HT-29 (cell line): Measurements from ENCODE around the gene ARHGAP24. TPM values are rescaled to one million over a fixed set of nuclear protein-coding genes. Genes with fewer than 3 reads are reported as not detected.
"Not testable (repeated sequence)": the region's sequence is repeated elsewhere in the genome, so short reads cannot be mapped to it uniquely, and the experiment has no call there.

ENCODE experiments used
- DNase-seq: peaks from one replicate; pipeline ENCODE4 v3.0.0-alpha.2; 2015; ENCODE audit warnings: low spot score
- total RNA-seq: library from RNA; depleted of rRNA; stranded (reverse); fragments of >200 nt; shearing (Covaris generic); gene quantifications from 2 replicates; pipeline ENCODE4 v1.2.3, GENCODE V29; 2014

Gene ARHGAP24
- total RNA-seq, 1 experiment from 2014 or later = 1.0 TPM

DNA sequence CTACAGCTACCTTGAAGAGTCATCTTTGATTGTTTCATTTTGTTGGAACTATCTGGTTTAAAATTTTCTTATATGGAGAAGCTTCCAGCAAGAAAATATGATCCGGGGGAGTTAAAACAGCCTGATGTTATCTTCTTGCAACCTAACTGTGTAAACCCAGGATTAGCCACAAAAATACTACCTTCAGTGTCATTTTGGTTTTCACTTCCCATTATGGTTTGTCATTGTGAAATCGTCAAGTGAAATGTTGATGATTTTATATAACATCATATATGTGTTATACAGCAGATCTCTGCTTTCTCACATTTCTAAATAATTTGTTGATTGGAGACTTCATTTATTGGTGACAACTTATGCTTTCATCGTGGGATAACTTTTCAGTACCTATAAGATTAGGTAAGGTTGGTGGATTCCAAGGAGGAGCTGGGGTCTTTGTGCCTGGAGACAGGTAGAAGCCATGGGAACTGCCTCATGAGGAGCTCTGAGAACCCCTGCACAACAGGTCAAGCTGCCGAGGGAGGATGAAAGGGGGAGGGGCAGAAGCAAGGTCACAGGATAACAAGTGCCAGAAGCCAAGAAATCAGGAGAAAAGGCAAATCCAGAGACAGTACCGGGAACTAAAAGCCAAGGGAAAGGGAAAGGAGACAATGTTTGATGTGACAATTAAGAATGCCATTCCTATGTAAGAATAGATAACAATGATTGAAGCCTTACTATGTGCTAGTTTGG is 7.2 kb downstream of the ARHGAP24 start:
- DNase-seq = no peak

DNA sequence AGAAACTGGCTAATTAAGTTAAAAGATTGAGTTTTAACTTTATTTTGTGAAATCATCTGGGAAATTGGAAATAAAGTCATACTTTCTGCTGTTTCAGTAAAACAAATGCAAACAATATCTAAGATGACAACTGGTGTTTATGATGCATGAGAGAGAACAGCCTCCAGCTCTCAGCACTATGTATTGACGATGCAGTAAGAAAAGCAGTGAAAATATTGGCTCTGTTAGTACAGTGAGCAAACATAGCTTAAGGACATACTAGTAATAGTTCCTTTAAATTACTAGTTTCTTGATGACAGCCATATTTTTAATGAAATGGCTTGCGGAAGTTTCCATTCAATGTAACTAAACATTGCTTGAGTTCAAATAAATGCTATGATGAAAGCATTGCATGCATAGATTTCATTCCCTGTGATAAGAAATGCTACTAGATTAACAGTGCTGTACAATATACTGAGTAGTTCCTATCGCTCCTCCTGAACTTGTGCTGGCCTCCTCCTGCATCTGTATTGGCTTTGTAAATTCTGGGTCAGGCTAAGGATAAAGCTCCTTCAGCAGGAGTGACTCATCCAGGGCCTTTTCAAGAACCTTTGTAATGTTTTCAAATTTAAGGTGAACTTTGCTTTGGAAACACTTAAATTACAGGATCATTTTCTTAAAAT is 11.6 kb downstream of the ARHGAP24 start:
- no peak for DNase-seq

DNA sequence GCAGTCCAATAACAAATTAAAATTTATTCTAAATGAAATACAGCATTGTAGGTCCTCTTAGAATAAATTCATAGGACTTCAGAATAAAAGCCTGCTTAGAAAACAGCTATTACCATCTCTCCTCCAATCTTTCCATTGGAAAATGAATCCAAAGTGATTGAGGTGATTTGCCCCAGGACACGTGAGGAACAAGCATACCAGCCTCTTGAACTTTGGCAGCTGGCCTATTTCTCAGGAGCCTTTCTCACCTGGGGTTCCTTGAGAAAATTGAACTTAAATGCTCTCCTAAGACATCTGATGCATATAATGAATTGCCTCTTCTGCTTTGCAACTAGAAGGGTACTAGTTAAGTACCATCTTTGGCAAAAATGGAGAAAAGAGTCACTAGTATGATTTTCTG is 13.5 kb downstream of the ARHGAP24 start:
- DNase-seq = no peak

DNA sequence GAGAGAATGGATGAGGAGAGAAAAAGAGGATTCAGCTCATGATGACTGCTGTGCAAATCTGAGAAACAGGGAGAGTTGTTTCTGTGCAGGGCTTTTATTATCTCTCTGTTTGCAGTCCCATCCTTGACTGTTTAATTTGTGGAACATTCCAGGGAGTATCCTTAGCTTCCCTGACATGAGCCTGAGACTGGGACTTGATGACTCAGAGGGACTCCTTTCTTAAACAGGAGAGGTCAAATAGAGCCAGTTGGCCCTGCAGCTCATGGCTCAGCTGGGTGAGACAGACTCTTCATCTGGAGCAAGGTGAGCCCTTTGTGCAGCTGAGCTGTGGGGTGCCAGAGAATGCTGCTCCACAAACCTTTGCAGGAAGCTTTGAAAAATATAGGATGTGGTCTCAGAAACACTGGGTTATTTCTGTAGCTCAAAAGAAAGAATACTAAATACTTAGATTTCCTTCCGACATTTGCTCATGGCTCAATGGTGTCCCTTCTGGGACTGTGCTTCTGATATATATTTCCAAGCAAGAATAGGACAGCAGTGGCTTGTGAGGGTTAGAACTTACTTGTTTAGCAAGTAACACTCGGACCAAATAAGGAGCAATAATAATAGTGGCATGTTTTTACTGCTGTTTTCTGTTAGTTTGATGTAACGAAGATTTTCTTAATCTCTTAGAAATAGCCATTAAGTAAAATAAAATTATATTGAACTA is 14.5 kb downstream of the ARHGAP24 start:
- DNase-seq = no peak

DNA sequence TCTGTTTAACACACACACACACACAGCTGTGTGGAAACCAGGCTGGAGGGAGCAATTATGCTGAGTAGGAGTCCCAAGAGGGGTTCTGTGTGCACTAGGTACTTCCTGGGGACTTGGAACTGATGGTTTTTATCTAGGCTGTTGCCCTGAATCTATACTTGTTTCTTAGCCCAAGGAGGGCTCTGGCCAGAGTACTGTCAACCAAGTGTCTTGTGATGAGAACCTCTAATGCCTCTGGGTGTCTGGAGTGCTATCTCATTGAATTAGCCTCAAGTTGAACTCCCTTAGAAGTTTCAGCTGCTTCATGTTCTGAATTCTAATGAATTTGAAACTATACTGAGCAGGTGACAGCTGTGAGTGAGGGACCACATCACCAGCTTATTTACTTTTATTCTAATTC is 16.6 kb downstream of the ARHGAP24 start:
- no peak for DNase-seq

DNA sequence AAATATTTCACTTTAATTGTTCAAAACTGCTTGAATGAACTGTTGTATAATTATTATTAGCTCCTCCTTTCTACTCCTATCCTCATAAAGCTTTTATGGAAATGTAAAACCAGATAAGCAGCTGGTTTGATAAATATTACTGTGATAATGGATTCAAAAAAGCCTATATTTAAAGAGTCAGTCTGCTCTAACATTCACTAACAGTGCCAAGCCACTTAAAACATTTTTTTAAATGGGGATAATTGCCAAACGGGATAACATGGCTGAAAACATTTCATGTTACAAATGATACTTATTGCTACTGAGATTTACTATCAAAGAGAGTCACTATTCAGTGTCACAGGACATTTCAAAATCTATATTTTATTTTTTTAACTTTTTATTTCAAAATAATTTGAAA is 17.4 kb downstream of the ARHGAP24 start:
- no peak for DNase-seq

DNA sequence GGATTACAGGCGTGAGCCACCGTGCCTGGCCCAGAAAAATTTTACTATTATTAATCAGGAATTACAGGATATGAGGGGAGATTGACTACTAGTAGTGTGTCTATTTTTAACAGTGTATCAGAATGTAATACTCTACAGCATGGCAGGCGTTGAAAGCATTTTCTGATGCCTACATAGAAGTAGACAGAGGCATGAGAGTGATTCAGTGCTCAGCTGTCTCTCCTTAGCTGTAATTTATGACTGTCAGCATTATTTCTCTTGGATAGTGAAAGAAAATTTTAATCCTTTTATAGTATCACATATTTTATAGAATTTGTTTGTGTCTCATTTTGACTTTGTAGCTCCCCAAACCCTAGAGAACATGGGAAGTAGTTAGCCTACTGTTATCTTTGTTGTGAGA is 20.7 kb downstream of the ARHGAP24 start:
- no peak for DNase-seq

DNA sequence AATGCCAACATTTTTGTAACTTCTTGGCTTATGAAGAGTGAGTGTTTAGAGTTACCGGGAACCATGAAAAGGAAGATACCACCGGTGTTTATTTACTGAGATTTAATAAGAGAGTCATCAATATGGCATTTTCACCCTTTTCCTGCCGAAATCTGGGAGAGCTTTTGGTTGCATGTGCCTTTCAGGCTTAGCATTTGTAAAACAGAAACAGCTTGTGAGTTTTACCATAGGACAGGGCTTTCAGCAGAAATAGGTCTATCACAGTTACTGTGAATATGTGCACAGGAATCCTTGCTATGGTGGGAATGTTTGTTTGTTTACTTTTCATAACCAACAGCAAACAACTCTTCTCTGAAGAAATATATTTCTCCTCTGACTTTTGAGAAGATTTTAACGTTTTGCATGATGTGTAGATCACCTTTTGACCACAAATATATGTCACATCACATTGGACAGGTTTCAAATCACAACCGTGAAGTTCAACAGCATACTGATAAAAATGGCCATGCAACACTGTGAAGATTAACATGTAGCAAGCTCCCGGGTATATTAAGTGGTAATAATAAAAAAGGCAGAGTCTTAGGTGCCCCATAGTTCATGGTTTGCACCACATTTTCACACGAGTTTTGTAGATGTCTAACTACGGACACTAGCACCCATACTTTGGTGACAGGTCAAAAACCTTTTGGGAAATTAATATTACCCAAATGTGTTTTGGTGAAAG is 21.3 kb downstream of the ARHGAP24 start:
- no peak for DNase-seq

DNA sequence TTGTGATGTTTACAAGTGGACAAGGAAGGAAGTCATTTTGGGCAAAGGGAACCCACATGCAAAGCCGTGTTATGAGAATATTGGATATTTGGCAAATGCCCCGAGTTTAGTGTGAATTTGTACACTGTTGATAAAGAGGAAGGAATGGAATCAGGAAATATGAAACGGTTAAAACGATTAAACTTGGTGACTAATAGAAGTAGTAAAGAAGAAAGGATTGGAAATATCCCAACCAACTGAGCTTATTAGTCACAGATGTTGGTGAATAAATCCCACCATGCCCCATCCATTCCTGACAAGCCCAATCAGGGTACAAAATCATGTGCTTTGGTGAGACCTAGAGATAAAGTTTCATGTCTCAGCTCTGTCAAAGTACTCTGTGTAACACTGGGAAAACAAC is 22.0 kb downstream of the ARHGAP24 start:
- no peak for DNase-seq

DNA sequence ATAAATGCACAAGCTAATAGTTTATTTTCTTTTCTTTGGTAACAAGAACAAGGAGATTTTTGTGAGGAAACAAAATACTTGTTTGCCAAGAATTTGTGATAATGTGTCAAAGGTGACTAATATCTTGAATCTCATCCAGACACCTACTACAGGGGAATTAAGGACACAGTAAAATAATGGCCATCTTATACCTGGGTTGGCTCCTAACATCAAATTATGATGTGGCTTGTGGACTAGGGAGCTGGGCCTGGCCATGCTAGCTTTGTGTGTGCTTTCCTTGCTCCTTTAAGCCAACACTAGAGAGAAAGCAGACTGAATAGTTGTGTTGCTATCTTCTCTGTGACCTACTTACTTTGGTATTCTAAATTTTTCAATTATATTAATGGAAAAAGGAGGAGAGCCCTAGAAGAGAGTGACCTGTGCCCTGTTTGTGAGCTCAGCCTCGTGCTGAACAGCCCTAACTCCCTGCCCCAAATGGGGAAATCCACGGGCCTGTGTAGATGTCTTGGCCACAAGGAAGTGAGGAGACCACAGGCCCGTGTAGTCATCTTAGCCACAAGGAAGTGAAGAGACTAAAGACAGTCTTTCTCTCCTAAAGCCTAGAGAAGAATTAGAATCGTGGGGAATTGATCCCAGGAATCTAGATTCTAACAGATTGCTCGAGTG is 23.3 kb downstream of the ARHGAP24 start:
- peak; percentile 35 for DNase-seq

DNA sequence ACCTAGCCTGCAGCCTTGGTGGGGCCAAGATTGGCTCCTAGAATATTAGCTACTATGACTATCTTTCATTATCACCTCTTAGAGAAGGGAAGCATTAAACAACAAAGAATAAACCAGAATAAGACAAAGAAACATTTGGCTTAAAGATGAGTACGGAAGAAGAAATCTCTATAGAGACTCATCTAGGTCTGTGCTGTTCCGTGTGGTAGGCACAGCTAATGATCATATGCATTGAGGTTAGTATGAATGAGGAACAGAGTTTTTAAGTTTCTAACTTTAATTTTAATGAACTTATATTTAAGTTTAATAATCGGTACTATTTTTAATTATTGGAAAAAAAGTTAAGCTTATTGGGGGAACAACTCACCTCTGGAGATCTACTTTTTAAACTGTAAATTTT is 24.6 kb downstream of the ARHGAP24 start:
- DNase-seq = no peak

DNA sequence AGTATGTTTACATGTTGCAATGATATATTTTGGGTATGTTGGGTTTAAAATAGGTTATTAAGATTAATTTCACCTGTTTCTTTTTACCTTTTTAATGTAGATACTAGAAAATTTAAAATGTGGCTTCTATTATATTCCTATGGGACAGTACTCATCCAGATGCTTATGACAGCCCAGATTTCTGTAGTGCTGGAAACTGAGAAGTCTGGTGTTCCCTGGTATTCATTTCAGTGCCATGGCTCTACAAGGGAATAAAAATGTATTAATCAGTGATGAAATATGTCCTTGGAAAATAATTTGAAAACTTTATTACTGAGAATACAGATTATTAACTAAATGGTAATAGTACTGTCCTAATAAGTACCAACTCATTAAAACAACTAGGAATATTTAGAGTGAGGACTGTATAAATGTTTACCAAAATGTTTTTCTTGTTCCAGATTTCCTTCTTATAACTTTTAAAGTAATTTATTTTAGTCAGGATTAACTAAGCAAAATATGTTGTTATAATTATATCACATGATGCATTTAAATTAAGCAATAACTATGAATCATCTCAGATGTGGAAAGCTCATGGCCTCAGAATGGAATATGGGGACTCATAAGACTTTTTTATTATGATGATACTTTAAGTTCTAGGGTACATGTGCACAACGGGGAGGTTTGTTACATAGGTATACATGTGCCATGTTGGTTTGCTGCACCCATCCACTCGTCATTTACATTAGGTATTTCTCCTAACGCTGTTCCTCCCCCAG is 25.3 kb downstream of the ARHGAP24 start:
- DNase-seq = no peak

DNA sequence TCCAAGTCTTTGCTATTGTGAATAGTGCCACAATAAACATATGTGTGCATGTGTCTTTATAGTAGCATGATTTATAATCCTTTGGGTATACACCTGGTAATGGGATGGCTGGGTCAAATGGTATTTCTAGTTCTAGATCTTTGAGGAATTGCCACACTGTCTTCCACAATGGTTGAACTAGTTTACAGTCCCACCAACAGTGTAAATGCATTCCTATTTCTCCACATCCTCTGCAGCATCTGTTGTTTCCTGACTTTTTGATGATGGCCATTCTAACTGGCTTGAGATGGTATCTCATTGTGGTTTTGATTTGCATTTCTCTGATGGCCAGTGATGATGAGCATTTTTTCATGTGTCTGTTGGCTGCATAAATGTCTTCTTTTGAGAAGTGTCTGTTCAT is 26.2 kb downstream of the ARHGAP24 start:
- DNase-seq = not testable (repeated sequence)

DNA sequence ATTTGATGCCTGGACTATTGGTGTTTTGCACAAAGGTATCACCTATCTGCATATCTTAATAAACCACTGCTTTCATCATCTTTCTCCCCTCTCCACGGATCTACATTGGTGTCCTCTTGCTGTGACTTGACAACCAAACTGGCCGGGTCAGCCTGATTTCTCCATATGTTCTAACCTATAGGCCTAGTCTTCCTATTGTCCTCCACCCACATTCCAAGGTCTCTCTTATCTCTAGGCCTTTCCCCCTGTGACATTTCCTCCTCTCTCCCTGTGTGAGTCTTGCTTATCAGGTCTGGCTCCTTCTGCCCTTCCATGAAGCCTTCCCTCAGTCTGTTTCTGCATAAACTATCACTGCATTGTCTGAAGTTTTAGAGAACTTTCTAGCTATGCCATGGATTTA is 33.7 kb downstream of the ARHGAP24 start:
- peak; percentile 30 for DNase-seq

DNA sequence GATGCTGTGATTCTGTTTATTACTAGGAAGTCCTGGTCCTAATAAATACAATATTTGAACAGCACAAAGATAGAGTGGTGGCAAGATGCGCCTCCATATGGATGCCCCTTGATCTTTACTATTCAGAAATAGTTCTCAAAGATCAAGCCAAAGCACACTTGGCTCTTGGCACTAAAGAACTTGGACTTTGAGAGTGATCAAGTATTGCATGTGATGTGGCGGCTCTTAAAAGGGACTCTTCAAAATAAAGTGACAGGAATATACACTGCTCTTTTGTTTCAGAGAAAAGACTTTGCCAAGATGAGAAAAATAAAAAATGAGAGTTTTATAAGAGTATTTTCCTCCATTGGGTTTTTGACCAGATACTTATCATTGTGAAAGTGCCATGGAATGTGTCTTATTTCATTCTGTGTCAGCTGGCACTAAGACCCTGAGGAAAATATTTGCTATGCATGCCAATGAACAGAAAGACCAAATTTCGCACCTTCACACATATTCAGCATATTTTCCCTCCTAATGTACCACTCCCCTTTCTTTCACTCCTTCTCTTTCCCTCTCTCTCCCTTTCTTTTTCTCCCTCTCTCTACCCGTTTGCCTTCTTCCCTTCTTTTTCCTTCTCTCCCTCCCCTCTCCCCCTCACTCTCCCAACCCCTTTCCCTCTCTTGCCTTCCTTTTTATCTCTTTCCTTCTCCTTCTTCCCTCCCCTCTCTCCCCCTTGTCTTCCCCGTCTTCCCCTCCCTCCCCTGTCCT is 35.1 kb downstream of the ARHGAP24 start:
- DNase-seq = no peak

DNA sequence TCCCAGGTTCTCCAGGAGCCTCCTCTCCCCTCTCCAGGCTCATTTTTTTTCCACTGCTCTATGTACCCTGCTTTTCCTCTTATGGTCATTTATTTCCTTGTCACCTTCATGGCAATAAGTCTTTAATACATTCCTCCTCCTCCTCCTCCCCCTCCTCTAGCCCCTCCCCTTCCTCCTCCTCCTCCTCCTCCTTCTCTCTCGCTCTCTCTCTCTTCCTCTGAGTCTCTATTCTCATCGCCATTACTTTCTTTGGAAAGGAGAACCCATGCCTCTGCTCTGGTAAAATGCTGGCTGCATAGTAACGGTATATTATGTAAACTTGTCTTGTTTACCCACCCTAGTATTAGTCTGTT is 35.7 kb downstream of the ARHGAP24 start:
- DNase-seq = no peak

DNA sequence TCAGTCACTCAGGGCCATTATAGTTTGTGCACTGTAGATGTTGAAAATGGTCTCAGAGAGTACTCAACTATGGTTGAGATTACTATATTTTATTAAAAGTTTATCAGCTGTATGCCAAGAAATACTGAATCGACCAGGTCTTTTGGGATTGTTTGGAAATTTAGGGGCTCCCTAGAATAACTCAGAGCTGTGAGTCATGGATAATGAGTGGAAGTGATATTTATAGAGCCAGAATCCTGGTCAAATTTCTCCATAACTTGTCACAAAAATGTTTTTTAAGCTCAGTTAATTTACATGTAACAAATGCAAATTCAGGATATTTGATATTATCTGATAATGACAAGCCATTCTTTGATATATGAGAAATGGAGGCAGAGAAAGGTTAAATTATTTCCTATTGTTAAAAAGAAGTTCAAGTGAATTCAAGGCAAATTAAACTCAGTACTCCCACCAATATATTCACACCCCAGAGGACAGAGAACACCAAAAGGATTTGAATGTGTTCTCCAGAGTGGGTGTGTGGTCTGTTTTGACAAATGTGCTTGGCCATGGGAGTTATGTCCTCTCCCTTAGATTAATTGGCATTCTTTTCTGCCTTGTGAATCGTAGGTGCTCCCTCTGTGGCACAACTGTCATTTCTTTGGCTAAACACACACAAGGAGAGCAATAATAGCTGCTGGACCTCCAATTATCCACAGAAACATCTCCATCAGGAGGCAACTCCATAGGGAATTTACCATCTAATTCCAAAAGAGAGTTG is 37.7 kb downstream of the ARHGAP24 start:
- DNase-seq = no peak

DNA sequence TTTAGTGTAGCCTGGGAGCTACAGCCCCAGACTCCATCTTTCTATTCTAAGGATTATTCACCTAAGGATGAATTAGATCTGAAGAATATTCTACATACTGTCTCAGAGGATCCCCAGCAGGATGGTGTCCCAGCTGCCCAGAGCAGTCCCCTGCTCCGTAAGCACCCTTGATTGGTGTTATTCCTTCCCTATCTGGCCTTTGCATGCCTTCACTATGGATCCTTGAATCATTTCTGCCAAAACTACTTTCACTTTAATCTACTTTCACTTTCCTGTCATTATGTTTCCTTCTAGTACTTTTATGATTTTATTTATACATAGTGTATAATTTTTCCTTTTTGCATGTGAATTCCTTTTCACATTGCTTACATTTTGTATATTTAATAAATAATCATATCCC is 39.2 kb downstream of the ARHGAP24 start:
- no peak for DNase-seq

DNA sequence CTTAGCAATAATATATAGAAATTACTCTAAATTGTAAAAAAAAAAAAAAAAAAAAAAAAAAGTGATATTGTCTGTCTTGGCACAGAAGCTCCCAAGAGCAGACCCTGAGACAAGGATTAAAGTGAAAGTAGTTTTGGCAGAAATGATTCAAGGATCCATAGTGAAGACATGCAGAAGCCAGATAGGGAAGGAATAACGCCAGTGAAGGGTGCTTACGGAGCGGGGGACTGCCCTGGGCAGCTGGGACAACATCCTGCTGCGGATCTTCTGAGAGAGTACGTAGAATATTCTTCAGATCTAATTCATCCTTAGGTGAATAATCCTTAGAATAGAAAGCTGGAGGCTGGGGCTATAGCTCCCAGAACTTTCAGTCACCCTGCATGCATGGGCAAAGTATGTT is 39.8 kb downstream of the ARHGAP24 start:
- DNase-seq = no peak
